HUES64 (cell line): ENCODE measurements around the gene SSX2IP. TPM values are rescaled to one million over a fixed set of nuclear protein-coding genes. Genes with fewer than 3 reads are reported as not detected.
"Not testable (repeated sequence)": the region's sequence is repeated elsewhere in the genome, so short reads cannot be mapped to it uniquely, and the experiment has no call there.

Experiments used
- H3K27ac ChIP-seq: 2 replicates; pipeline ENCODE4 v1.7.0; 2013; ENCODE audit warnings: low read depth, low read length, inconsistent platforms
- H3K27me3 ChIP-seq: 2 replicates; pipeline ENCODE4 v1.6.1; 2013; ENCODE audit warnings: mild to moderate bottlenecking, low read length; ENCODE audit not compliant: insufficient read depth
- H3K36me3 ChIP-seq: 2 replicates; pipeline ENCODE4 v1.6.1; 2013; ENCODE audit warnings: mild to moderate bottlenecking, low read length; ENCODE audit not compliant: insufficient read depth
- H3K4me1 ChIP-seq: 2 replicates; pipeline ENCODE4 v1.6.1; 2013; ENCODE audit warnings: mild to moderate bottlenecking, low read length, moderate library complexity; ENCODE audit not compliant: insufficient read depth
- H3K4me3 ChIP-seq: 2 replicates; pipeline ENCODE4 v1.5.1; 2013; ENCODE audit warnings: mild to moderate bottlenecking, low read length, moderate library complexity
- H3K9ac ChIP-seq: 2 replicates; pipeline ENCODE4 v1.6.1; 2013; ENCODE audit warnings: mild to moderate bottlenecking, low read depth, low read length
- H3K9me3 ChIP-seq: 2 replicates; pipeline ENCODE4 v1.6.1; 2013; ENCODE audit warnings: low read depth, low read length; ENCODE audit not compliant: insufficient read depth
- WGBS: fragments of 150-250, 120-280 bp; methylation state at CpG from one replicate; pipeline ENCODE4 v1.1.7; 2013; ENCODE audit warnings: missing lambda C conversion rate; 5-methylcytosine and 5-hydroxymethylcytosine counted together
- polyA plus RNA-seq, 2 experiments: library from polyadenylated mRNA; stranded (reverse); fragments of 50-300 nt; gene quantifications; one replicate each; pipeline ENCODE4 v1.2.3, GENCODE V29; 2013

The SSX2IP gene, protein sequence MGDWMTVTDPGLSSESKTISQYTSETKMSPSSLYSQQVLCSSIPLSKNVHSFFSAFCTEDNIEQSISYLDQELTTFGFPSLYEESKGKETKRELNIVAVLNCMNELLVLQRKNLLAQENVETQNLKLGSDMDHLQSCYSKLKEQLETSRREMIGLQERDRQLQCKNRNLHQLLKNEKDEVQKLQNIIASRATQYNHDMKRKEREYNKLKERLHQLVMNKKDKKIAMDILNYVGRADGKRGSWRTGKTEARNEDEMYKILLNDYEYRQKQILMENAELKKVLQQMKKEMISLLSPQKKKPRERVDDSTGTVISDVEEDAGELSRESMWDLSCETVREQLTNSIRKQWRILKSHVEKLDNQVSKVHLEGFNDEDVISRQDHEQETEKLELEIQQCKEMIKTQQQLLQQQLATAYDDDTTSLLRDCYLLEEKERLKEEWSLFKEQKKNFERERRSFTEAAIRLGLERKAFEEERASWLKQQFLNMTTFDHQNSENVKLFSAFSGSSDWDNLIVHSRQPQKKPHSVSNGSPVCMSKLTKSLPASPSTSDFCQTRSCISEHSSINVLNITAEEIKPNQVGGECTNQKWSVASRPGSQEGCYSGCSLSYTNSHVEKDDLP
- 16.2 TPM for polyA plus RNA-seq (2013, experiment 1 of 2)
- polyA plus RNA-seq (2013, experiment 2 of 2), result 17.2 TPM

DNA sequence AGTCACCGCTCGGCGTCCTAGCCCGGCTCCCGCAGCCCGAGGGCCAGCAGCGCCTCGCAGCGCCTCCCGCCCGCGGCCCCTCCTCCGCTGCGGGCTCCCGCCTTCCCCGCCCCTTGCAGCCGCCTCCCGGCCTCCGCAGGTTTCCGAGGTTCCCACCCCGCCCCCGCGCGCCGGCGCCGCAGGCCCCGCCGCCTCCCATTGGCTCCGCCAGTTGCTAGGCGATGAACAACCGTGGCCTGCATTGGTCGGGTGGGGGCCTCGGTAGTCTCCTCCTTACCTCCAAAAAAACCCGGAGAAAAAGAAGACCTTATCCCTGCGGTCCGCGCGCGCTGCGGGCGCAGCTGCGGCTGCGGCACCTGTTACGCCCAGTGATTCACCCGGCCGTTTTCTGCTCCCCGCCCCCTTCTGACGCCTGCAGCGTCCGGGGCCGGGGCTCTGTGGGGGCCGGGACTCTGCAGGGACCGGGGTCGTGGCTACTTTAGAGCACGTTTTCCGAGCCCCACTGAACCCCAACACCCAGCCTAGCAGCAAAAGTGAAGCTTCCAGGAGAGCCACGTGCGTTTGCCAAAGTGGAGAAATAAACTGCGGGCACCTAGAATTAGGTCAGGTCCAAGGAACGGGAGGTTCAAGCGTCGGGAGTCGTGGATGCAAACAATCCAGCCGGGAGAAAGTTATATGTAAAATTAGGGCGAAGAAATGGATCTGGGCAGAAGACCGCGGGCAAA lies at the start of gene SSX2IP:
TSS of gene SSX2IP (minus strand) at position 65 of the 725 bp plus-strand sequence. CDS start 19,242 bp downstream, outside the sequence.
- H3K27me3 ChIP-seq, result no peaks in the 10 kb centered on the region
- peaks cover 24% of the 10 kb centered on the region for H3K4me1 ChIP-seq
- H3K9ac ChIP-seq, result peak within 1 kb of the TSS; percentile 85
- H3K36me3 ChIP-seq, result no peaks in the 10 kb centered on the region
- peak within 1 kb of the TSS; percentile 95 for H3K27ac ChIP-seq
- peak within 1 kb of the TSS; percentile 74 for H3K4me3 ChIP-seq
- WGBS, result under 1% methylated on average over 68 of the region's 68 CpGs
- no peaks in the 10 kb centered on the region for H3K9me3 ChIP-seq

DNA sequence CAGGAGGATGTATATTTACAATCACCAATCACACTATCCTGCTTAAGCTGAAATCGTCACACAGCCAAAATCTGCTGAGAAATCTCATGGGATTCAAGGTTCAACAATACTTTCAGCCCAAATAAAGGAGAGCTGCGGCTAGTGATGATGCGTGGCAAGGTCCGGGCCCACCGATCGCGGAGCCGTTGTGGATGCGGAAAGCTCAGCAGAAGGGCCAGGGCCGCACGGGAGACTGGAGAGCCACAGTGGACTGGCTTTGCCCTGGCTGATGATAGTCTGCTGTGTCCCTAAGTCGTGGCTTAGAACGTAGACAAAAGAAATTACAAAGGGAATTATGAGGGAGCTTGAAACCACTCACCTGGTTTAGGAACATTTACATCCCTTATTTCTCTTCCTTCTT lies 48.0 kb upstream of the SSX2IP start:
- Histone ChIP-seq H3K27me3 (no peaks in the 10 kb centered on the region), H3K27ac (no peak overlapping the region), H3K9ac (no peak overlapping the region), H3K4me1 (peaks cover 25% of the 10 kb centered on the region), H3K36me3 (no peaks in the 10 kb centered on the region), H3K4me3 (no peak overlapping the region), H3K9me3 (0 out of 2 replicates have a peak, but pooled peaks cover 2% of the 10 kb centered on the region)
- WGBS, result 95% methylated on average over 13 of the region's 13 CpGs

DNA sequence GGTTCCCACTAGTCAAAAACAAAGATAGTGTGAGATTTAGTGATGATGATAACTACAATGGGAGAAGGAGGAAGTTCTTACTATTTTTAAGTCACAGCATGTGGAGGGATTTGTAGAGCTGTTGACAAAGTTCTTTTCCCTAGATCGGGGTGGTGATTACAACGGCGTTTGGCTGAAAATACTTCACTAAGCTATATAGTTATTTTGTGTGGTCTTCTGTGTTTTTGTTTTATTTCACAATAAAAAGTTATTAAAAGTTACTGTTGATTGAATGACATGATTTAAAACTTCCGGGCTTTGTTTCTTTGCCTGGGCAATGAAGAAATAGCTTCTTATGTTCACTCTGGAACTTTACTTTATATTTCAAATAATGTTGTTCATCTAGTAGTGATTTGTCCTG lies 47.3 kb upstream of the SSX2IP start:
- Histone ChIP-seq H3K27me3 (no peaks in the 10 kb centered on the region), H3K9ac (no peak overlapping the region), H3K36me3 (no peaks in the 10 kb centered on the region), H3K4me3 (no peak overlapping the region), H3K4me1 (peaks cover 25% of the 10 kb centered on the region), H3K27ac (no peak overlapping the region), H3K9me3 (0 out of 2 replicates have a peak, but pooled peaks cover 2% of the 10 kb centered on the region)
- 88% methylated on average over 3 of the region's 4 CpGs for WGBS

DNA sequence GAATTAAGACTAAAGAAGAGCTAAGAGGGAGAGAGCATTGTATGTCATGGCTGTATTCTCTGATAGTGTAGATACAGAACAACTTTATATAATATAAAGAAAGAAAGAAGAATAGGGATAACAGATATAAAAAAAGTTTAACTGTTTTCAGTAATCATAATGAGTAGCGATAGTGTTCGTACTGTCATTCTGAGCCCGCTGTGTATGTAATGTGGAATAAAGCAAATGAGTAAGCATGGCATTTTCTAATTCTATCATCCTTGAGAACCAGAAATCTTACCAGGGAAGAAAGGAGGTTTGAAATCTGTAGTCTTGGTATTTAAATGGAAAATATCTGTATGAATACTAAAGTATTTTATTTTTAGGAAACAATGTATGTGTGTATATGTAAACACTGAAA lies 46.7 kb upstream of the SSX2IP start:
- Histone ChIP-seq H3K36me3 (no peaks in the 10 kb centered on the region), H3K4me1 (peaks cover 24% of the 10 kb centered on the region), H3K27ac (no peak overlapping the region), H3K4me3 (no peak overlapping the region), H3K9ac (no peak overlapping the region), H3K9me3 (0 out of 2 replicates have a peak, but pooled peaks cover 2% of the 10 kb centered on the region), H3K27me3 (no peaks in the 10 kb centered on the region)
- WGBS, result 100% methylated on average over 3 of the region's 3 CpGs

DNA sequence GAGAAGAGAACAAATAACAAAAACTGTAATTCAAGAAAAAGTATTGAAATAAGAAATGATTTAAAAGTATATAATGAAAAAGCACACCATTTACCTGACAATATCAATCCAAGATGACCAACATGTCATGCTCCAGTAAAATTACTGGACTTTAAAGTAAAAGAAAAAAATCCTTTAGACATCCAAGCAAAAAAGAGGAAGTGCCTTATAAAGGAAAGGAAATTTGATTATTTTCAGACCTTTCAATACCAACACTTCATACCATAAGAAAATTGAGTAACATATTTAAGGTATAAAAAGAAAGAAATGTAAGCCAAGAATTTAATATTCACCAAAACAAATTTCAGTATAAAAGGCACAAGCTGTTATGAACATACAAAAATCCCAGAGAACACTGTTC lies 46.2 kb upstream of the SSX2IP start:
- no peak overlapping the region for H3K4me3 ChIP-seq
- H3K27ac ChIP-seq, result no peak overlapping the region
- 0 out of 2 replicates have a peak, but pooled peaks cover 2% of the 10 kb centered on the region for H3K9me3 ChIP-seq
- H3K4me1 ChIP-seq, result peaks cover 20% of the 10 kb centered on the region
- no peak overlapping the region for H3K9ac ChIP-seq
- H3K36me3 ChIP-seq, result no peaks in the 10 kb centered on the region
- H3K27me3 ChIP-seq, result no peaks in the 10 kb centered on the region

DNA sequence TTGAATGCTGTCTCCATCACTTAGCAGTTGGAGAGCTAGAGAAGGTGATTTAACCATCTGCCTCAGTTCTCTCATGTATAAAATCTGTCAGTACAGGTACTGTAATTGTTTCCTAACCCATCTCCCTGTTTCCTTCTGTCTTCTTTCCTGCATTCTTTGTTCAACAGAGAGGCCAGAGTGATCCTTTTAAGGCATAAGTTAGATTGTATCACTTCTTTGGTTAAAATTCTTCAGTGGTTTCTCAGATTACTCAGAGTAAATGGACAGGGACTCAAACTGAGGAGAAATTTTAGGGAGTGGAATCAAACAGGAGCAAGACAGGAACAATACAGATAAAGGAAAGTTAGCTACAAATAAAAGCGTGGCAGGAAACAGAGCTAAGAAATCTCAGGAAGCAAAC lies 45.2 kb upstream of the SSX2IP start:
- no peaks in the 10 kb centered on the region for H3K36me3 ChIP-seq
- 0 out of 2 replicates have a peak, but pooled peaks cover 2% of the 10 kb centered on the region for H3K9me3 ChIP-seq
- no peaks in the 10 kb centered on the region for H3K27me3 ChIP-seq
- no peak overlapping the region for H3K27ac ChIP-seq
- H3K4me3 ChIP-seq, result no peak overlapping the region
- no peak overlapping the region for H3K9ac ChIP-seq
- peaks cover 16% of the 10 kb centered on the region for H3K4me1 ChIP-seq
- WGBS, result 88% methylated on average over 1 of the region's 1 CpG

DNA sequence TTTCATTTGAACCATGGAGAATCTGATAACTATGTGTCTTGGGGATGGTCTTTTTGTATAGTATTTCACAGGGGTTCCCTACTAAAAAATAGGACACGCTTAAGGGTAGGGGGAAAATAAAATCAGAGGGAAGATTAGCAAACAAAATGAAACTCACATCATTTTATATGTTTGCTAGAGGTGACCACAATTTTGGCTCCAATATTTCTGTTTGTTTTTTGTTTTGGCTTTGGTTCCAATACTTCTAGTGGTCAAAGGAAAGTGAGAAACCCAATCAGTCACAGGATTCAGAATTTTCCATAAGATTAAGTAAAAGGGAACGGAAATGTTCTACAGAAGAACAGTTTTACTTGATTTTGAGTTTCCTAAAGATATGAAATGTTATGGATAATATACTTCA lies 42.3 kb upstream of the SSX2IP start:
- Histone ChIP-seq H3K27me3 (no peaks in the 10 kb centered on the region), H3K9ac (no peak overlapping the region), H3K4me3 (no peak overlapping the region), H3K4me1 (no peaks in the 10 kb centered on the region), H3K36me3 (no peaks in the 10 kb centered on the region), H3K9me3 (0 out of 2 replicates have a peak, but pooled peaks cover 2% of the 10 kb centered on the region), H3K27ac (no peak overlapping the region)
- 45% methylated on average over 2 of the region's 2 CpGs for WGBS

DNA sequence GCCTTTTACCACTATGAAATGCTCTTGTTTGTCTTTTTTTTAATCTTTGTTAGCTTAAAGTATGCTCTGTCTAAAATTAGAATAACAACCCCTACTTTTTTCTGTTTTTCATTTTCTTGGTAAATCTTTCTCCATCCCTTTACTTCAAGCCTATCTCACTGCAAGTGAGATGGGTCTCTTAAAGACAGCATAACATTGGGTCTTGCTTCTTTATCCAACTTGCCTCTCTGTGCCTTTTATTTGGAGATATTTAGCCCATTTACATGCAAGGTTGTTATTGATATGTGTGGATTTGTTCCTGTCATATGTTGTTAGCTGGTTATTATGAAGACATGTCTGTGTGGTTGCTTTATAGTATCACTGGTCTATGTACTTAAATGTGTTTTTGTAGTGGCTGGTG lies 41.3 kb upstream of the SSX2IP start:
- no peak overlapping the region for H3K27ac ChIP-seq
- H3K9me3 ChIP-seq, result 0 out of 2 replicates have a peak, but pooled peaks cover 2% of the 10 kb centered on the region
- no peak overlapping the region for H3K9ac ChIP-seq
- no peaks in the 10 kb centered on the region for H3K27me3 ChIP-seq
- no peaks in the 10 kb centered on the region for H3K4me1 ChIP-seq
- no peak overlapping the region for H3K4me3 ChIP-seq
- H3K36me3 ChIP-seq, result no peaks in the 10 kb centered on the region

DNA sequence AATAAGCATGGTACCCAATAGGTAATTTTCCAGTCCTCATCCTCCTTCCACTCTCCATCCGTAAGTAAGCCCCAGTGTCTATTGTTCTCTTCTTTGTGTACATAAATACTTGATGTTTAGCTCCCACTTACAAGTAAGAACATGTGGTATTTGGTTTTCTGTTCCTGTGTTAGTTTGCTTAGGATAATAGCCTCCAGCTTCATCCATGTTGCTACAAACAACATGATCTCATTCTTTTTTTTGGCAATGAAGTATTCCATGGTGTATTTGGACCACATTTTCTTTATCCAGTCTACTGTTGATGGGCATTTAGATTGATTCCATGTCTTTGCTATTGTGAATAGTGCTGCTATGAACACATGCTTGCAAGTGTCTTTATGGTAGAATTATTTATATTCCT lies 37.5 kb upstream of the SSX2IP start:
- not testable (repeated sequence) for H3K36me3 ChIP-seq, H3K4me3 ChIP-seq, H3K27ac ChIP-seq, H3K9me3 ChIP-seq, H3K27me3 ChIP-seq, H3K4me1 ChIP-seq, H3K9ac ChIP-seq
- no CpG with 5 or more reads among the region's 1 CpG for WGBS

DNA sequence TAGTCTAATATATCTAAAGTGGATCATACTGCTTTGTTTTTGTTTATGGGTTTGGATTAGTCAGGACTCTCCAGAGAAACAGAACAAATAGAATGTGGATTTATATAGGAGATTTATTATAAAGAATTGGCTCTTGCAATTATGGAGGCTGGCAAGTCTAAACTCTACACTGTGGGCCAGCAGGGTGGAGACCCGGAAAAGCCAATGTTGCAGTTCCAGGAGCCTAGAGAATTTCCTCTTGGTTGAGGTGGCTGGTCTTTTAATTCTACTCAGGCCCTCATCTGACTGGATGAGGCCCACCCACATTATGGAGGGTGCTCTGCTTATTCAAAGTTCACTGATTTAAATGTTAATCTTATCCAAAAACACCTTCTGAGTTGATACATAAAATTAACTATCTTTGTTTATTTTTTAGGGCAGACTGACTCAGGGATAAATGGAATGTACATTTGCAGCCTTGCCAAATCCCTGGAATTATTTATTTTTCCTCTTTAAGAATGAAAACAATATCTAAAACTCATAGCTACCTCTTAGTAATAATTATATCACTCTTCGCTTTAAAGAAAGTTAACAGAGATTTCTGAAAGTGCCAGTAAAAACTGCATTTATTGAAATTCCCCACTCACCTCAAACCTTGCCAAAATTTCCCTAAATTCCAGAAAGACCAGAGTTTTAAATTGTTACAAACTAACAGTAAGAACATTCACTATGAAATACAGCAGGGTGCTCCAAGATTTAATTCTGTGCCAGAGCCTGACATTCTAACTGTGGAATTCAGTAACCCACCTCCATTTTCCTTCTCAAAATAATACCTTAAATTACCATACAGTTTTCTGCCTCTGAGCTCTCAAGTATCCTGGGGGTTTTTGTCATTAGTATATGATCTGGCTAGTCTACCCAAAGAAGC lies 36.6 kb upstream of the SSX2IP start:
- Histone ChIP-seq H3K27me3 (no peaks in the 10 kb centered on the region), H3K9me3 (no peaks in the 10 kb centered on the region)
- WGBS, result 99% methylated on average over 2 of the region's 2 CpGs

More for the DNA sequence above, 36.6 kb upstream of the SSX2IP start:
- H3K4me3 ChIP-seq, result no peak overlapping the region
- H3K9ac ChIP-seq, result no peak overlapping the region
- H3K4me1 ChIP-seq, result peaks cover 3% of the 10 kb centered on the region; the same call in 1 of the 2 replicates
- H3K27ac ChIP-seq, result no peak overlapping the region
- no peaks in the 10 kb centered on the region for H3K36me3 ChIP-seq
